Naive thymus-derived CD8-positive, alpha-beta T cell (primary cell): ENCODE measurements around the gene ATP2A1. TPM values are rescaled to one million over a fixed set of nuclear protein-coding genes. Genes with fewer than 3 reads are reported as not detected.
"Not testable (repeated sequence)": the region's sequence is repeated elsewhere in the genome, so short reads cannot be mapped to it uniquely, and the experiment has no call there.

Experiments used
- ATAC-seq, 2 donors: fragments of 150-1000 bp; cut with Tn5 transposase in 1 of 2; sonication (Bioruptor Pico), chemical (Tn5 transposase) in 1 of 2; 1 replicate in 1 of 2; 2 replicates in 1 of 2; pipeline ENCODE4 v1.10.0; 2021; ENCODE audit warnings: mild to moderate bottlenecking in 2 of 2, moderate library complexity in 2 of 2
- POLR2A ChIA-PET: fragments of 350-600 bp; sonication (Branson Sonifier 250); formaldehyde crosslinking; loops from one replicate; lab custom pipeline; 2021; ENCODE audit warnings: antibody characterized with exemption; lab: Charles Lee
- DNase-seq, 10 donors: peaks; one replicate each; pipeline versions ENCODE4 v3.0.0 to v3.0.0-alpha.2; 2020 to 2022
- H3K27ac Mint-ChIP-seq, 10 donors: one replicate each; pipeline ENCODE4 v1.8.0; 2020 to 2022; ENCODE audit warnings: mild to moderate bottlenecking in 10 of 10, mixed read lengths in 10 of 10, moderate library complexity in 4 of 10, inconsistent platforms in 1 of 10
- H3K27me3 Mint-ChIP-seq, 5 donors: one replicate each; pipeline ENCODE4 v1.8.0; 2021 to 2022; ENCODE audit warnings: mixed read lengths in 5 of 5
- H3K36me3 Mint-ChIP-seq, 3 donors: one replicate each; pipeline ENCODE4 v1.8.0; 2020 to 2022; ENCODE audit warnings: mixed read lengths in 3 of 3, mild to moderate bottlenecking in 2 of 3, inconsistent platforms in 1 of 3
- H3K4me1 Mint-ChIP-seq, 4 donors: one replicate each; pipeline ENCODE4 v1.8.0; 2021 to 2022; ENCODE audit warnings: mixed read lengths in 4 of 4
- H3K4me3 Mint-ChIP-seq, 10 donors: one replicate each; pipeline ENCODE4 v1.8.0; 2020 to 2022; ENCODE audit warnings: mild to moderate bottlenecking in 10 of 10, mixed read lengths in 10 of 10, moderate library complexity in 6 of 10, inconsistent platforms in 1 of 10
- H3K9me3 Mint-ChIP-seq, 9 donors: one replicate each; pipeline ENCODE4 v1.8.0; 2020 to 2022; ENCODE audit warnings: mixed read lengths in 9 of 9, mild to moderate bottlenecking in 3 of 9, inconsistent platforms in 1 of 9, moderate library complexity in 1 of 9
- polyA plus RNA-seq, 3 donors: library from polyadenylated mRNA; unstranded; fragments of 300-500 nt; fragmentation: Illumina TruSeq; gene quantifications; one replicate each; pipeline ENCODE4 v1.2.3, GENCODE V29; 2021
- total RNA-seq, 8 experiments: library from RNA in 2 of 8; stranded (reverse) in 2 of 8; gene quantifications; one replicate each; pipeline ENCODE4 v1.2.3 and lab custom pipeline; 2021 to 2026

ATP2A1 gene
- total and polyA plus RNA-seq, 5 experiments from 2014 or later: 0.58 to 1.2 TPM; not detected in 3

DNA sequence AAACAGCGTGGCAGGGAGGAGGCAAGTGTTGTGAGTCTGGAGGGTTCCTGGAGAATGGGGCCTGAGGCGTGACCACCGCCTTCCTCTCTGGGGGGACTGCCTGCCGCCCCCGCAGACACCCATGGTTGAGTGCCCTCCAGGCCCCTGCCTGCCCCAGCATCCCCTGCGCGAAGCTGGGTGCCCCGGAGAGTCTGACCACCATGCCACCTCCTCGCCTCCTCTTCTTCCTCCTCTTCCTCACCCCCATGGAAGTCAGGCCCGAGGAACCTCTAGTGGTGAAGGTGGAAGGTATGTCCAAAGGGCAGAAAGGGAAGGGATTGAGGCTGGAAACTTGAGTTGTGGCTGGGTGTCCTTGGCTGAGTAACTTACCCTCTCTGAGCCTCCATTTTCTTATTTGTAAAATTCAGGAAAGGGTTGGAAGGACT lies 53.5 kb downstream of the ATP2A1 start, which contains the start of gene CD19:
Gene CD19 (plus strand): TSS at position 171 of the 425 bp plus-strand sequence. CDS start 30 bp downstream, at position 201.
- peaks cover 21 to 55% (median 31%) of the 10 kb centered on the region in 4 donors for H3K4me1 Mint-ChIP-seq
- no peaks in the 10 kb centered on the region for H3K36me3 Mint-ChIP-seq
- no peaks in the 10 kb centered on the region for H3K9me3 Mint-ChIP-seq
- no peak for DNase-seq
- no peak for ATAC-seq
- POLR2A ChIA-PET: interaction anchor here (0.7 to 2.3 kb wide), 4 partner anchors 9 to 1654 kb away, joined by 3 to 8 read pairs (median 6); no protein-coding TSS in a partner anchor
- peak within 1 kb of the TSS; percentile 81 to 94 (median 87) for H3K27ac Mint-ChIP-seq
- peak within 1 kb of the TSS in 7 of 10 donors; percentile 28 to 82 (median 46) for H3K4me3 Mint-ChIP-seq
- H3K27me3 Mint-ChIP-seq: no peaks in the 10 kb centered on the region

DNA sequence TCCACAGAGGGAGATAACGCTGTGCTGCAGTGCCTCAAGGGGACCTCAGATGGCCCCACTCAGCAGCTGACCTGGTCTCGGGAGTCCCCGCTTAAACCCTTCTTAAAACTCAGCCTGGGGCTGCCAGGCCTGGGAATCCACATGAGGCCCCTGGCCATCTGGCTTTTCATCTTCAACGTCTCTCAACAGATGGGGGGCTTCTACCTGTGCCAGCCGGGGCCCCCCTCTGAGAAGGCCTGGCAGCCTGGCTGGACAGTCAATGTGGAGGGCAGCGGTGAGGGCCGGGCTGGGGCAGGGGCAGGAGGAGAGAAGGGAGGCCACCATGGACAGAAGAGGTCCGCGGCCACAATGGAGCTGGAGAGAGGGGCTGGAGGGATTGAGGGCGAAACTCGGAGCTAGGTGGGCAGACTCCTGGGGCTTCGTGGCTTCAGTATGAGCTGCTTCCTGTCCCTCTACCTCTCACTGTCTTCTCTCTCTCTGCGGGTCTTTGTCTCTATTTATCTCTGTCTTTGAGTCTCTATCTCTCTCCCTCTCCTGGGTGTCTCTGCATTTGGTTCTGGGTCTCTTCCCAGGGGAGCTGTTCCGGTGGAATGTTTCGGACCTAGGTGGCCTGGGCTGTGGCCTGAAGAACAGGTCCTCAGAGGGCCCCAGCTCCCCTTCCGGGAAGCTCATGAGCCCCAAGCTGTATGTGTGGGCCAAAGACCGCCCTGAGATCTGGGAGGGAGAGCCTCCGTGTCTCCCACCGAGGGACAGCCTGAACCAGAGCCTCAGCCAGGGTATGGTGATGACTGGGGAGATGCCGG lies 54.3 kb downstream of the ATP2A1 start:
- peak overlapping the region in 3 of 10 donors; percentile 41 to 82 (median 48) for H3K4me3 Mint-ChIP-seq
- DNase-seq (no peak), ATAC-seq (no peak)
- POLR2A ChIA-PET: interaction anchor here (1.3 to 2.3 kb wide), 3 partner anchors 9 to 13 kb away, joined by 3 to 8 read pairs (median 8); no protein-coding TSS in a partner anchor
- no peaks in the 10 kb centered on the region for H3K27me3 Mint-ChIP-seq
- no peaks in the 10 kb centered on the region for H3K9me3 Mint-ChIP-seq
- H3K27ac Mint-ChIP-seq: peak overlapping the region in 7 of 10 donors; percentile 8 to 93 (median 75)
- peaks cover 21 to 58% (median 32%) of the 10 kb centered on the region in 4 donors for H3K4me1 Mint-ChIP-seq
- H3K36me3 Mint-ChIP-seq: no peaks in the 10 kb centered on the region

DNA sequence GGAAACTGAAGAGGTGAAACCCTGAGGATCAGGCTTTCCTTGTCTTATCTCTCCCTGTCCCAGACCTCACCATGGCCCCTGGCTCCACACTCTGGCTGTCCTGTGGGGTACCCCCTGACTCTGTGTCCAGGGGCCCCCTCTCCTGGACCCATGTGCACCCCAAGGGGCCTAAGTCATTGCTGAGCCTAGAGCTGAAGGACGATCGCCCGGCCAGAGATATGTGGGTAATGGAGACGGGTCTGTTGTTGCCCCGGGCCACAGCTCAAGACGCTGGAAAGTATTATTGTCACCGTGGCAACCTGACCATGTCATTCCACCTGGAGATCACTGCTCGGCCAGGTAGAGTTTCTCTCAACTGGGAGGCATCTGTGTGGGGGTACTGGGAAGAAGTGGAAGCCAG lies 54.9 kb downstream of the ATP2A1 start:
- peaks cover 21 to 56% (median 33%) of the 10 kb centered on the region in 4 donors for H3K4me1 Mint-ChIP-seq
- DNase-seq (no peak), ATAC-seq (no peak)
- POLR2A ChIA-PET: interaction anchor here (0.6 to 2.3 kb wide), 3 partner anchors 10 to 443 kb away, joined by 3 to 8 read pairs (median 8); no protein-coding TSS in a partner anchor
- H3K36me3 Mint-ChIP-seq: no peaks in the 10 kb centered on the region
- H3K9me3 Mint-ChIP-seq: no peaks in the 10 kb centered on the region
- peak overlapping the region in 1 of 10 donors; percentile 82 for H3K4me3 Mint-ChIP-seq
- no peaks in the 10 kb centered on the region for H3K27me3 Mint-ChIP-seq
- H3K27ac Mint-ChIP-seq: peak overlapping the region in 2 of 10 donors; percentile 75 to 83

DNA sequence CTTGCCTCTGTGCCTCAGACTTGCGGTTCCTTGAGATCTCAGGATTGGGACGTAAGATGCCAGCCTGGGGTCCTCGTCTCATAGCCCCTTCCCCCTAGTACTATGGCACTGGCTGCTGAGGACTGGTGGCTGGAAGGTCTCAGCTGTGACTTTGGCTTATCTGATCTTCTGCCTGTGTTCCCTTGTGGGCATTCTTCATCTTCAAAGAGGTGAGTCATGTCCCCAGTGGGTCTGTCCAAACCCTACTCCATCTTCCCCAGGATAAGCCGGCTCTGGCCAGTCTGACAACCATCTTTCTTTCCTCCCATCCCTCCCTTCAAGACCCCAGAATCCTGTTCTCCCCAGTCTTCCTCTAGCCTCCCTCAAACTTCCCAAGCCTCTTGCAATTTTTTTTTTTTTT lies 57.1 kb downstream of the ATP2A1 start:
- no peak for DNase-seq
- Mint-ChIP-seq H3K4me1 (peaks cover 23 to 51% (median 32%) of the 10 kb centered on the region in 4 donors), H3K27me3 (no peaks in the 10 kb centered on the region), H3K4me3 (peak overlapping the region in 3 of 10 donors; percentile 2 to 36 (median 18)), H3K27ac (peak overlapping the region in 4 of 10 donors; percentile 45 to 72 (median 58)), H3K36me3 (no peaks in the 10 kb centered on the region), H3K9me3 (no peaks in the 10 kb centered on the region)
- ATAC-seq: no peak
- POLR2A ChIA-PET: interaction anchor here (0.6 kb wide), 1 partner anchor 8 kb away, joined by 4 read pairs; no protein-coding TSS in a partner anchor

DNA sequence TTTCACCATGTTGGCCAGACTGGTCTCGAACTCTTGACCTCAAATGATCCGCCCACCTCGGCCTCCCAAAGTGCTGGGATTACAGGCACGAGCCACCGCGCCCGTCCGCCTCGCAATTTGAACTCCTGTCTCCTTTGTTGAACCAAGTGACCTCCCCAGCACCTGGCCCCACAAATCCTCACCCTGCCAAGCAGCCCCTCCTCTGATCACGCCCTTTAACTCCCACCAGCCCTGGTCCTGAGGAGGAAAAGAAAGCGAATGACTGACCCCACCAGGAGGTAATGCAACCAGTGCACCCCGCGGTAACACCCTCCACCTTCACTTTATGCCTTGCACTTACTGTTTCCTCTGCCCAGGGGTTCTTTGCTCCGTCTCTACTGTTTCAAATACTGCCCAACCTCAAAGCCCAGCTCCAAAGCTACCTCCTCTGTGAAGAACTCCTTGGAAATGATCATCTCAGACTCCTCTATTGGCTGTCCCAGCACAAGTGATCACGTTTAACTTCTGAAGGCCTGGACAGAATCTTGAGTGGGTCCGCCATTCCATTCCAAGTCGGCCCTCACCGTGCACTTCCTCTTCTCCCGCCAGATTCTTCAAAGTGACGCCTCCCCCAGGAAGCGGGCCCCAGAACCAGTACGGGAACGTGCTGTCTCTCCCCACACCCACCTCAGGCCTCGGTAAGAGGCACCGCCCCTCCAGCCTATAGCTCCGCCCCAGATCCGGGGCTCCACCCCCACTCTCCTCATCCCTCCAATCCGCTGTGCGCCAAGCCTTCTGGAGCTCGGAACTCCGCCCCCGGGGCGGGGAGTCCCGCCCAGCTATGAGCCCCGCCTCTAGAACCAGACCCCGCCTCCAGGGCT lies 57.9 kb downstream of the ATP2A1 start:
- no peaks in the 10 kb centered on the region for H3K27me3 Mint-ChIP-seq
- peak overlapping the region; percentile 61 to 88 (median 79) for H3K27ac Mint-ChIP-seq
- POLR2A ChIA-PET: interaction anchor here (0.6 to 1.3 kb wide), 3 partner anchors 9 to 14 kb away, joined by 3 to 4 read pairs (median 3); partner anchors contain the start of gene NFATC2IP
- H3K4me1 Mint-ChIP-seq: peaks cover 17 to 42% (median 24%) of the 10 kb centered on the region in 4 donors
- H3K4me3 Mint-ChIP-seq: peak overlapping the region; percentile 69 to 90 (median 75)
- peak; percentile 99 to 100 for ATAC-seq
- DNase-seq: peak; percentile 72 to 88 (median 82)
- no peaks in the 10 kb centered on the region for H3K9me3 Mint-ChIP-seq
- no peaks in the 10 kb centered on the region for H3K36me3 Mint-ChIP-seq

DNA sequence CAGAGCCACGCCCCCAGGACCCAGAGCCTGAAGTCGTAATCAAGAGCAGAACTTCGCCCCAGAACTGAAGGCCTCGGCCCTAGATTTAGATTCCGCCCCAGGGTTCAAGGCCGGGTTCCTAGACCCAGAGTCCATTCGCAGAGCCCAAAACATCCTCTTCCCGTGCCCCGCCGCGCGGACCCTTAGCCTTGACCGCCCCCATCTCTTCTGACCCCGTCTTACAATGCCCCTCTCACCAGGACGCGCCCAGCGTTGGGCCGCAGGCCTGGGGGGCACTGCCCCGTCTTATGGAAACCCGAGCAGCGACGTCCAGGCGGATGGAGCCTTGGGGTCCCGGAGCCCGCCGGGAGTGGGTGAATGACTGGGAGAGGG lies 58.5 kb downstream of the ATP2A1 start:
- peak overlapping the region; percentile 69 to 90 (median 75) for H3K4me3 Mint-ChIP-seq
- H3K27ac Mint-ChIP-seq: peak overlapping the region; percentile 61 to 88 (median 79)
- no peak for ATAC-seq
- DNase-seq: no peak
- H3K27me3 Mint-ChIP-seq: no peaks in the 10 kb centered on the region
- no peaks in the 10 kb centered on the region for H3K9me3 Mint-ChIP-seq
- H3K36me3 Mint-ChIP-seq: no peaks in the 10 kb centered on the region
- POLR2A ChIA-PET: interaction anchor here (0.7 to 1.3 kb wide), 2 partner anchors 11 to 14 kb away, joined by 3 read pairs; partner anchors contain the start of gene NFATC2IP
- peaks cover 17 to 36% (median 23%) of the 10 kb centered on the region in 4 donors for H3K4me1 Mint-ChIP-seq

DNA sequence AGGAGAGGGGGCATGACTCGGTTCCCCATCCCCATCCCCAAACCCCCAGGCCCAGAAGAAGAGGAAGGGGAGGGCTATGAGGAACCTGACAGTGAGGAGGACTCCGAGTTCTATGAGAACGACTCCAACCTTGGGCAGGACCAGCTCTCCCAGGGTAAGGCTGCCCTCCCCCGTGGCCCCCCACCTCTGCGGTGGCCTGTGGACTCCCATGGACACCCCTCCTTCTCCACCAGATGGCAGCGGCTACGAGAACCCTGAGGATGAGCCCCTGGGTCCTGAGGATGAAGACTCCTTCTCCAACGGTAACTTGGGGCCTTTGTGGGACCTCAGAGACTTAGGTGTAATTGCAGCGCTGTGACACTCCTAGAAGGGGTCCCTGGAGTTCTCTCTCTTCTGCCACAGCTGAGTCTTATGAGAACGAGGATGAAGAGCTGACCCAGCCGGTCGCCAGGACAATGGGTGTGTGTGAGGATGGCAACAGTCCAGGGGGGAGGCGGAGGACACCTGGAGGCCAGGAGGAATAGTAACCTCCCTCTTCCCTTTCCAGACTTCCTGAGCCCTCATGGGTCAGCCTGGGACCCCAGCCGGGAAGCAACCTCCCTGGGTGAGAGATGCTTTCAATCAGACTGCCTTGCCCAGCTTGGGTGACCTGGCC lies 59.1 kb downstream of the ATP2A1 start:
- Mint-ChIP-seq H3K4me1 (peaks cover 17 to 33% (median 22%) of the 10 kb centered on the region in 4 donors), H3K4me3 (no peak overlapping the region), H3K36me3 (no peaks in the 10 kb centered on the region), H3K9me3 (no peaks in the 10 kb centered on the region), H3K27me3 (no peaks in the 10 kb centered on the region), H3K27ac (peak overlapping the region in 2 of 10 donors; percentile 15 to 61)
- no peak for ATAC-seq
- no peak for DNase-seq
- POLR2A ChIA-PET: interaction anchor here (0.9 to 1.2 kb wide), 2 partner anchors 9 to 12 kb away, joined by 5 to 6 read pairs; partner anchors contain the start of gene RABEP2

DNA sequence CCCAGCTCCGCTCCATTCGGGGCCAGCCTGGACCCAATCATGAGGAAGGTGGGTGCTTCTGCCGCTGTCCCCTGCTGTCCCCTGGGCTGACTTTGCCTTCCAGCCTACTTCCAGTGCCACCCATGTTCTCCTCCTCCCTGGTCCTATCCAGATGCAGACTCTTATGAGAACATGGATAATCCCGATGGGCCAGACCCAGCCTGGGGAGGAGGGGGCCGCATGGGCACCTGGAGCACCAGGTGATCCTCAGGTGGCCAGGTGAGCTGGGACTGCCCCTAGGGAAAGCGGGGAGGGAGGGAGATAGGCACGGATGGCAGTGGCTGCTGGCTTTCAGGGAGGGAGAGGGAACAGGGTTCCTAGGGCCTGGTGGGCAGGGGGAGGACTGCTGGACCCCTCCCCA lies 60.4 kb downstream of the ATP2A1 start:
- DNase-seq: no peak
- Mint-ChIP-seq H3K9me3 (no peaks in the 10 kb centered on the region), H3K4me1 (peaks cover 16 to 27% (median 23%) of the 10 kb centered on the region in 4 donors), H3K36me3 (no peaks in the 10 kb centered on the region), H3K4me3 (peak overlapping the region in 1 of 10 donors; percentile 0), H3K27me3 (no peaks in the 10 kb centered on the region), H3K27ac (peak overlapping the region in 2 of 10 donors; percentile 7 to 60)
- POLR2A ChIA-PET: interaction anchor here (0.7 kb wide), 1 partner anchor 39 kb away, joined by 4 read pairs; no protein-coding TSS in a partner anchor
- ATAC-seq: no peak

DNA sequence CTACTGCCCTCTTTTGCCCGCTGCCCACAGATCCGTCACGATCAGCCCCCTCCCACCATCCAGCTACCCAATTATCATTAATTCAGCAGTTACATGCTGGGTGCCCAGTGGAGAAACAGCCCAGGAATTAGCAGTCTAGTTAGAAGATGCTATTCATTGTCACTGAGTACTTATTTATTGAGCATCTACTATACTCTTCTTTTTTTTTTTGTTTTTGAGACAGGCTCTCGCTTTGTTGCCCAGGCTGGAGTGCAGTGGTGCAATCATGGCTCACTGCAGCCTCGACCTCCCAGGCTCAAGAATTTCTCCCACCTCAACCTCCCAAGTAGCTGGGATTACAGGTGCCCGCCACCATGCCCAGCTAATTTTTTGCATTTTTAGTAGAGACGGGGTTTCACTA lies 61.5 kb downstream of the ATP2A1 start:
- peaks cover 12 to 23% (median 22%) of the 10 kb centered on the region in 4 donors for H3K4me1 Mint-ChIP-seq
- not testable (repeated sequence) for H3K9me3 Mint-ChIP-seq, H3K27me3 Mint-ChIP-seq, H3K27ac Mint-ChIP-seq, H3K36me3 Mint-ChIP-seq, DNase-seq, ATAC-seq, H3K4me3 Mint-ChIP-seq
- POLR2A ChIA-PET: interaction anchor here (0.6 kb wide), 1 partner anchor 10 kb away, joined by 4 read pairs; no protein-coding TSS in a partner anchor

DNA sequence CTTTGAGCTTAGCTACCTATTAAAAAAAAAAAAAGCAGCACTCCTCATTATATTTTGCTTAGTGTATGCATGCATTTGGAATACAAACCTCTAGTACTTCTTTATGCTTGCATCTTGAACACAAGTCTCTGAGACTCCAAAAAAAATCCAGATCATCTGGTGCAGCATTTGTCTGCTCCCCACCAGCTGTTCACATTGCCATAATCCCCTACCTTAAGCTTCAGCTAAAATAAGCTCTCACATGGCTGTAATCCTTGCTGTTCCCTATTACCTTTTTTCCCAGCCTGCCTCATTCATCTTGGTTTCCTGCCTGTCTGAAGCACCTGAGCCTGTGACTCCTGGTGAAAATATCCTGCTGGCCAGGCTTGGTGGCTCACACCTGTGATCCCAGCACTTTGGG lies 65.0 kb downstream of the ATP2A1 start:
- peaks cover 9 to 14% (median 12%) of the 10 kb centered on the region in 4 donors for H3K4me1 Mint-ChIP-seq
- no peaks in the 10 kb centered on the region for H3K36me3 Mint-ChIP-seq
- H3K27me3 Mint-ChIP-seq: no peaks in the 10 kb centered on the region
- POLR2A ChIA-PET: interaction anchor here (1.1 to 2.7 kb wide), 4 partner anchors 10 to 121 kb away, joined by 3 to 17 read pairs (median 6); partner anchors contain the start of genes ATXN2L, CD19 and RABEP2
- no peaks in the 10 kb centered on the region for H3K9me3 Mint-ChIP-seq
- DNase-seq (no peak), ATAC-seq (no peak)
- no peak overlapping the region for H3K4me3 Mint-ChIP-seq
- no peak overlapping the region for H3K27ac Mint-ChIP-seq

DNA sequence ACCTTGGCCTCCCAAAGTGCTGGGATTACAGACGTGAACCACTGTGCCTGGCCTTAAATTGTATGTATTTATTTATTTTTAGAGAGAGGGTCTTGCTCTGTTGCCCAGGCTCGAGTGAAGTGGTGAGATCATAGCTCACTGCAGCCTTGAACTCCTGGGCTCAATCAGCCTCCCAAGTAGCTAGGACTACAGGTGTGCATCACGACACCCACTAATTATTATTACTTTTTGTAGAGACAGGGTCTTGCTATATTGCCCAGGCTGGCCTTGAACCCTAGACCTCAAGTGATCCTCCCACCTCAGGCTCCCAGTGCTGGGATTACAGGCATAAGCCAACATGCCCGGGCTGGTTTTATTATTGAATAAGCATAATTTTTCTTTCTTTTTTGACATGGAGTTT lies 68.4 kb downstream of the ATP2A1 start:
- ATAC-seq (no peak), DNase-seq (no peak)
- POLR2A ChIA-PET: interaction anchor here (1.8 kb wide), 1 partner anchor 22 kb away, joined by 5 read pairs; the partner anchor contains the start of gene RABEP2
- no peak overlapping the region for H3K4me3 Mint-ChIP-seq
- H3K36me3 Mint-ChIP-seq: peaks cover 0 to 3% (median 0%) of the 10 kb centered on the region in 3 donors
- H3K9me3 Mint-ChIP-seq: no peaks in the 10 kb centered on the region
- no peak overlapping the region for H3K27ac Mint-ChIP-seq
- no peaks in the 10 kb centered on the region for H3K27me3 Mint-ChIP-seq
- H3K4me1 Mint-ChIP-seq: peaks cover 16 to 26% (median 20%) of the 10 kb centered on the region in 4 donors
